ENCODE results near the gene CCDC157.

- TF ChIP-seq CTCF (IDR thresholded peaks at IDR 0.05; ENCODE audit: low read depth, low read length) (no peak), MYC (IDR thresholded peaks at IDR 0.05; ENCODE audit: low read depth, low read length) (no peak), POLR2A (IDR thresholded peaks at IDR 0.05; ENCODE audit: extremely low read depth, insufficient read length) (no peak), MAX (IDR thresholded peaks at IDR 0.05; ENCODE audit: low read depth, low read length) (no peak)
These were observed 23.2 kb downstream of the CCDC157 start for GRCh38 chr22:30380011-30380410.
